PC-3 (cell line): ENCODE measurements around the gene PAFAH1B2. TPM values are rescaled to one million over a fixed set of nuclear protein-coding genes. Genes with fewer than 3 reads are reported as not detected.
"Not testable (repeated sequence)": the region's sequence is repeated elsewhere in the genome, so short reads cannot be mapped to it uniquely, and the experiment has no call there.

ENCODE experiments used
- ATAC-seq: fragments of 200-7000 bp; cut with Tn5 transposase; 2 replicates; pipeline ENCODE4 v1.9.1; 2020; ENCODE audit warnings: mild to moderate bottlenecking, moderate library complexity
- BruUV-seq: library from RNA; stranded (reverse); fragments of 400-500 nt; replicated peaks from 2 replicates; lab custom pipeline; 2021; lab: Mats Ljungman, UMichigan
- CTCF ChIA-PET: fragments of 300-600 bp; sonication (Branson Sonifier 250); formaldehyde crosslinking; loops from one replicate; lab custom pipeline; 2022; ENCODE audit warnings: antibody characterized with exemption; lab: Charles Lee
- POLR2A ChIA-PET: fragments of 300-600 bp; sonication (Branson Sonifier 250); formaldehyde crosslinking; loops from one replicate; lab custom pipeline; 2022; ENCODE audit warnings: antibody characterized with exemption; ENCODE audit not compliant: unreplicated experiment; lab: Charles Lee
- DNase-seq: peaks from one replicate; pipeline ENCODE4 v3.0.0-alpha.2; 2015
- H2AFZ ChIP-seq: fragments of 300-600 bp; sonication (generic); 2 replicates; pipeline ENCODE4 v1.6.0; 2016; ENCODE audit warnings: antibody characterized with exemption, low read length
- H3F3A ChIP-seq: fragments of 300-600 bp; sonication (generic); one replicate; pipeline ENCODE4 v1.6.0; 2017; ENCODE audit warnings: antibody characterized with exemption, low read length, control low read depth, mild to moderate bottlenecking; ENCODE audit not compliant: unreplicated experiment
- H3K27ac ChIP-seq: fragments of 300-600 bp; sonication (generic); 2 replicates; pipeline ENCODE4 v1.5.1; 2016; ENCODE audit warnings: mild to moderate bottlenecking, low read length
- H3K27me3 ChIP-seq: fragments of 300-600 bp; sonication (generic); 2 replicates; pipeline ENCODE4 v1.6.1; 2016; ENCODE audit warnings: low read length, mixed read lengths
- H3K36me3 ChIP-seq: fragments of 300-600 bp; sonication (generic); 2 replicates; pipeline ENCODE4 v1.6.1; 2016; ENCODE audit warnings: low read depth, mixed run types, low read length, mixed read lengths
- H3K4me1 ChIP-seq: fragments of 300-600 bp; sonication (generic); 2 replicates; pipeline ENCODE4 v1.5.1; 2016; ENCODE audit warnings: low read length; ENCODE audit not compliant: insufficient read depth
- H3K4me2 ChIP-seq: fragments of 300-600 bp; sonication (generic); 2 replicates; pipeline ENCODE4 v1.6.0; 2016; ENCODE audit warnings: low read length
- H3K4me3 ChIP-seq: fragments of 300-600 bp; sonication (generic); 2 replicates; pipeline ENCODE4 v1.5.1; 2016; ENCODE audit warnings: mild to moderate bottlenecking, low read length, mixed read lengths
- H3K79me2 ChIP-seq: fragments of 300-600 bp; sonication (generic); 2 replicates; pipeline ENCODE4 v1.6.1; 2017; ENCODE audit warnings: low read length, mixed read lengths
- H3K9ac ChIP-seq: fragments of 300-600 bp; sonication (generic); 2 replicates; pipeline ENCODE4 v1.6.0; 2016; ENCODE audit warnings: mild to moderate bottlenecking, low read length
- H3K9me2 ChIP-seq: fragments of 300-600 bp; sonication (generic); replicated peaks from 2 replicates; pipeline ENCODE4 v1.6.1; 2016; ENCODE audit warnings: mixed run types, low read length, mixed read lengths
- H3K9me3 ChIP-seq: fragments of 300-600 bp; sonication (generic); 2 replicates; pipeline ENCODE4 v1.6.1; 2016; ENCODE audit warnings: low read length, mixed read lengths
- H4K20me1 ChIP-seq: fragments of 300-600 bp; sonication (generic); 2 replicates; pipeline ENCODE4 v1.6.1; 2016; ENCODE audit warnings: low read length, mixed read lengths
- CTCF ChIP-seq: fragments of 300-600 bp; sonication (generic); conservative IDR thresholded peaks from 2 replicates; pipeline ENCODE4 v1.5.1; 2017; ENCODE audit warnings: antibody characterized with exemption, low read depth, mild to moderate bottlenecking, low read length
- EZH2 ChIP-seq: fragments of 300-600 bp; sonication (generic); IDR thresholded peaks from one replicate; pipeline ENCODE4 v1.6.1; 2017; ENCODE audit warnings: antibody characterized with exemption, mild to moderate bottlenecking, low read length; ENCODE audit not compliant: unreplicated experiment
- EZH2phosphoT487 ChIP-seq: fragments of 300-600 bp; sonication (generic); IDR thresholded peaks from 2 replicates; pipeline ENCODE4 v1.6.1; 2018; ENCODE audit warnings: mild to moderate bottlenecking, antibody characterized with exemption, low read length, borderline replicate concordance
- intact Hi-C: fragments of 100-400 bp; cut with micrococcal nuclease; formaldehyde crosslinking; loops from 2 replicates; pipeline ENCODE4 v1.9.0; 2023
- total RNA-seq: library from RNA; depleted of rRNA; stranded (reverse); fragments of >200 nt; gene quantifications from 2 replicates; pipeline ENCODE4 v1.2.3, GENCODE V29; 2014

The PAFAH1B2 gene
- total RNA-seq, 1 experiment from 2014 or later = 91.6 TPM

- ChIA-PET POLR2A (no interaction called here), CTCF (no interaction called here)
- no peak for ATAC-seq
- Histone ChIP-seq H3K4me3 (no peak overlapping the region), H3K9ac (no peak overlapping the region), H3K79me2 (no peaks in the 10 kb centered on the region), H3F3A (no peaks in the 10 kb centered on the region), H4K20me1 (no peaks in the 10 kb centered on the region), H3K9me2 (no peaks in the 10 kb centered on the region), H3K4me1 (no peaks in the 10 kb centered on the region), H3K4me2 (no peak overlapping the region), H3K27me3 (no peaks in the 10 kb centered on the region), H3K9me3 (no peaks in the 10 kb centered on the region), H3K27ac (no peak overlapping the region), H2AFZ (no peak overlapping the region), H3K36me3 (no peaks in the 10 kb centered on the region)
- TF ChIP-seq EZH2phosphoT487 (no peak), EZH2 (no peak), CTCF (no peak)
- no peak for DNase-seq
- intact Hi-C loops = no loop called here
- BruUV-seq = no TSS peak
These were observed 17.7 kb upstream of the PAFAH1B2 start for GRCh38 chr11:117126223-117126965.

GRCh38 chr11:117127171-117127901 is 16.8 kb upstream of the PAFAH1B2 start:
- Histone ChIP-seq H3K9me2 (no peaks in the 10 kb centered on the region), H3K27me3 (no peaks in the 10 kb centered on the region), H3K4me1 (no peaks in the 10 kb centered on the region), H3K4me3 (no peak overlapping the region), H3K79me2 (no peaks in the 10 kb centered on the region), H2AFZ (no peak overlapping the region), H3K4me2 (no peak overlapping the region), H3K9ac (no peak overlapping the region), H4K20me1 (no peaks in the 10 kb centered on the region), H3K36me3 (no peaks in the 10 kb centered on the region), H3F3A (no peaks in the 10 kb centered on the region), H3K27ac (no peak overlapping the region), H3K9me3 (no peaks in the 10 kb centered on the region)
- ChIA-PET POLR2A (no interaction called here), CTCF (interaction anchor here (0.7 kb wide), 1 partner anchor 117 kb away, joined by 6 read pairs; no protein-coding TSS in a partner anchor)
- intact Hi-C loops = no loop called here
- ATAC-seq = no peak
- no TSS peak for BruUV-seq
- TF ChIP-seq CTCF (no peak), EZH2phosphoT487 (no peak), EZH2 (no peak)
- DNase-seq = no peak

GRCh38 chr11:117128289-117128688 is 15.8 kb upstream of the PAFAH1B2 start:
- intact Hi-C loops = no loop called here
- Histone ChIP-seq H3K9me2 (no peaks in the 10 kb centered on the region), H3K27me3 (no peaks in the 10 kb centered on the region), H3K79me2 (no peaks in the 10 kb centered on the region), H3K36me3 (no peaks in the 10 kb centered on the region), H3K4me3 (no peak overlapping the region), H3K9me3 (no peaks in the 10 kb centered on the region), H3K4me1 (no peaks in the 10 kb centered on the region), H3K27ac (no peak overlapping the region), H3K4me2 (no peak overlapping the region), H2AFZ (no peak overlapping the region), H4K20me1 (no peaks in the 10 kb centered on the region), H3F3A (no peaks in the 10 kb centered on the region), H3K9ac (no peak overlapping the region)
- ATAC-seq = no peak
- no peak for DNase-seq
- ChIA-PET POLR2A (no interaction called here), CTCF (no interaction called here)
- TF ChIP-seq EZH2phosphoT487 = no peak
- no peak for TF ChIP-seq CTCF
- TF ChIP-seq EZH2 = no peak
- no TSS peak for BruUV-seq

GRCh38 chr11:117130396-117130795 is 13.7 kb upstream of the PAFAH1B2 start:
- H3K36me3 ChIP-seq, H2AFZ ChIP-seq, H3K4me3 ChIP-seq, ATAC-seq, H3K9ac ChIP-seq, H3F3A ChIP-seq, H3K4me1 ChIP-seq, BruUV-seq, H3K4me2 ChIP-seq, DNase-seq, H3K27ac ChIP-seq, H3K9me2 ChIP-seq, H3K9me3 ChIP-seq, POLR2A ChIA-PET, H4K20me1 ChIP-seq, H3K79me2 ChIP-seq, CTCF ChIA-PET, H3K27me3 ChIP-seq: not testable (repeated sequence)
- intact Hi-C loops = loop anchor here (5.0 kb wide), 1 partner anchor 77 kb away; no protein-coding TSS in a partner anchor
